Prostate gland (tissue), 2 donors: Measurements from ENCODE around the gene SIRT3. TPM values are rescaled to one million over a fixed set of nuclear protein-coding genes. Genes with fewer than 3 reads are reported as not detected.
"Not testable (repeated sequence)": the region's sequence is repeated elsewhere in the genome, so short reads cannot be mapped to it uniquely, and the experiment has no call there.

Experiments used
- DNase-seq: peaks from one replicate; pipeline ENCODE4 v3.0.0-alpha.2; 2019; ENCODE audit warnings: low spot score
- H3K27ac ChIP-seq, 2 donors: fragments of 200-600 bp; sonication (generic); 2 replicates each; pipeline ENCODE4 v1.5.1; 2017 to 2019
- H3K27me3 ChIP-seq: fragments of 200-600 bp; sonication (generic); replicated peaks from 2 replicates; pipeline ENCODE4 v1.5.1; 2019; ENCODE audit not compliant: insufficient read depth
- H3K36me3 ChIP-seq, 2 donors: fragments of 200-600 bp; sonication (generic); 1 replicate in 1 of 2; 2 replicates in 1 of 2; pipeline versions ENCODE4 v1.5.1 to v1.8.1; 2017 to 2019
- H3K4me1 ChIP-seq: fragments of 200-600 bp; sonication (generic); replicated peaks from 2 replicates; pipeline ENCODE4 v1.5.1; 2019
- H3K4me3 ChIP-seq, 2 donors: fragments of 200-600 bp; sonication (generic); 2 replicates each; pipeline ENCODE4 v1.5.1; 2017 to 2019
- H3K9me3 ChIP-seq: fragments of 200-600 bp; sonication (generic); 2 replicates; pipeline ENCODE4 v1.5.1; 2017
- CTCF ChIP-seq, 4 experiments: fragments of 200-600 bp in 2 of 4; fragments of 450-650 bp in 2 of 4; sonication (generic) in 2 of 4; IDR thresholded peaks; 1 replicate in 3 of 4; 2 replicates in 1 of 4; pipeline ENCODE4 v1.5.1; 2016 to 2019; ENCODE audit warnings: antibody characterized with exemption in 4 of 4, mild to moderate bottlenecking in 2 of 4, moderate library complexity in 2 of 4
- POLR2A ChIP-seq: fragments of 450-650 bp; IDR thresholded peaks from one replicate; pipeline ENCODE4 v1.6.1; 2016; ENCODE audit warnings: antibody characterized with exemption, mild to moderate bottlenecking
- POLR2AphosphoS5 ChIP-seq: sonication (generic); formaldehyde crosslinking; IDR thresholded peaks from one replicate; pipeline ENCODE4 v1.6.1; 2017; ENCODE audit warnings: antibody characterized with exemption
- WGBS: methylation state at CpG from one replicate; pipeline ENCODE4 v1.1.5; 2018; 5-methylcytosine and 5-hydroxymethylcytosine counted together
- intact Hi-C: fragments of 100-400 bp; cut with DNase I; formaldehyde crosslinking; loops from one replicate; pipeline ENCODE4 v1.14.2; 2022
- total RNA-seq, 2 donors: library from RNA; depleted of rRNA; stranded (reverse); fragments of >200 nt; gene quantifications; one replicate each; pipeline ENCODE4 v1.1.0, GENCODE V29; 2016

Gene SIRT3
- total RNA-seq, 2 donors from 2014 or later, result 21.5 to 32.5 TPM

GRCh38 chr11:223026-223789, 12.9 kb downstream of the SIRT3 start:
- Histone ChIP-seq H3K27ac (no peak overlapping the region), H3K36me3 (no peaks in the 10 kb centered on the region), H3K4me1 (no peaks in the 10 kb centered on the region), H3K27me3 (no peaks in the 10 kb centered on the region), H3K4me3 (no peak overlapping the region), H3K9me3 (no peaks in the 10 kb centered on the region)
- TF ChIP-seq CTCF (IDR thresholded peaks at IDR 0.05), result no peak
- no peak for TF ChIP-seq POLR2AphosphoS5
- no peak for TF ChIP-seq POLR2A
- intact Hi-C loops, result no loop called here
- no peak for DNase-seq
- WGBS, result 75% methylated on average over 16 of the region's 16 CpGs

- no peak for DNase-seq
- Histone ChIP-seq H3K4me3 (no peak overlapping the region), H3K36me3 (no peaks in the 10 kb centered on the region), H3K27me3 (no peaks in the 10 kb centered on the region), H3K9me3 (no peaks in the 10 kb centered on the region), H3K4me1 (no peaks in the 10 kb centered on the region), H3K27ac (no peak overlapping the region)
- intact Hi-C loops, result no loop called here
- TF ChIP-seq POLR2AphosphoS5, result no peak
- TF ChIP-seq POLR2A, result no peak
- TF ChIP-seq CTCF (IDR thresholded peaks at IDR 0.05), result no peak
- WGBS, result 90% methylated on average over 14 of the region's 14 CpGs
Observed at GRCh38 chr11:221998-222789, 13.9 kb downstream of the SIRT3 start.

- 91% methylated on average over 7 of the region's 7 CpGs for WGBS
- intact Hi-C loops, result no loop called here
- Histone ChIP-seq H3K27me3 (no peaks in the 10 kb centered on the region), H3K36me3 (no peaks in the 10 kb centered on the region), H3K4me1 (no peaks in the 10 kb centered on the region), H3K9me3 (no peaks in the 10 kb centered on the region), H3K27ac (no peak overlapping the region), H3K4me3 (no peak overlapping the region)
- TF ChIP-seq POLR2A (no peak), CTCF (IDR thresholded peaks at IDR 0.05) (no peak), POLR2AphosphoS5 (no peak)
- DNase-seq, result no peak
Observed at GRCh38 chr11:221539-221938, 14.6 kb downstream of the SIRT3 start.

- H3K27ac ChIP-seq, DNase-seq, H3K36me3 ChIP-seq, H3K9me3 ChIP-seq, intact Hi-C loops, H3K4me1 ChIP-seq, H3K27me3 ChIP-seq, H3K4me3 ChIP-seq: not testable (repeated sequence)
- 86% methylated on average over 3 of the region's 3 CpGs for WGBS
Observed at GRCh38 chr11:220641-221215, 15.4 kb downstream of the SIRT3 start.

- intact Hi-C loops, result no loop called here
- H3K27me3 ChIP-seq, result no peaks in the 10 kb centered on the region
- 89% methylated on average over 29 of the region's 29 CpGs for WGBS
- no peak overlapping the region for H3K4me3 ChIP-seq
- H3K27ac ChIP-seq, result no peak overlapping the region
- DNase-seq, result no peak
- no peak for TF ChIP-seq POLR2A
- TF ChIP-seq CTCF (IDR thresholded peaks at IDR 0.05), result no peak
- TF ChIP-seq POLR2AphosphoS5, result no peak
- H3K9me3 ChIP-seq, result no peaks in the 10 kb centered on the region
- H3K4me1 ChIP-seq, result no peaks in the 10 kb centered on the region
- H3K36me3 ChIP-seq, result peaks cover 0 to 5% of the 10 kb centered on the region in 2 donors
Observed at GRCh38 chr11:218815-219593, 17.1 kb downstream of the SIRT3 start.
